Measurements from ENCODE around the gene NKIRAS1. TPM values are rescaled to one million over a fixed set of nuclear protein-coding genes. Genes with fewer than 3 reads are reported as not detected.
"Not testable (repeated sequence)": the region's sequence is repeated elsewhere in the genome, so short reads cannot be mapped to it uniquely, and the experiment has no call there.

The NKIRAS1 gene
- total RNA-seq, 4 donors from 2014 or later: 25.1 to 42.1 (median 34.7) TPM

- H3K4me1 ChIP-seq: peaks cover 27 to 32% of the 10 kb centered on the region in 2 donors
- DNase-seq (no peak), ATAC-seq (no peak)
- intact Hi-C loops (cut with DNase I; ENCODE audit: low total_unique reads) (loop anchor here (5.0 kb wide), 1 partner anchor 796 kb away; no protein-coding TSS in a partner anchor), in situ Hi-C loops (cut with MboI; ENCODE audit: low sequenced_read_pairs in 4 of 4) (loop anchor here in 2 of 4 donors (25.0 kb wide), 2 partner anchors 351 to 801 kb away; no protein-coding TSS in a partner anchor)
- TF ChIP-seq CTCF (IDR thresholded peaks at IDR 0.05 in 4 of 5, conservative IDR thresholded peaks at IDR 0.05 in 1 of 5) (no peak), POLR2A (IDR thresholded peaks at IDR 0.05) (no peak)
- H3K4me3 ChIP-seq: no peak overlapping the region
- H3K27ac ChIP-seq: peak overlapping the region in 3 of 4 donors; percentile 9 to 32 (median 15)
- no peaks in the 10 kb centered on the region for H3K36me3 ChIP-seq
- H3K9me3 ChIP-seq: no peaks in the 10 kb centered on the region
- H3K27me3 ChIP-seq: no peaks in the 10 kb centered on the region
Measured at GRCh38 chr3:23886311-23886710, 30.5 kb downstream of the NKIRAS1 start.

GRCh38 chr3:23885210-23885609, 31.6 kb downstream of the NKIRAS1 start:
- peaks cover 27 to 34% of the 10 kb centered on the region in 2 donors for H3K4me1 ChIP-seq
- H3K9me3 ChIP-seq: no peaks in the 10 kb centered on the region
- no peaks in the 10 kb centered on the region for H3K27me3 ChIP-seq
- TF ChIP-seq CTCF (IDR thresholded peaks at IDR 0.05 in 4 of 5, conservative IDR thresholded peaks at IDR 0.05 in 1 of 5) (no peak), POLR2A (IDR thresholded peaks at IDR 0.05) (no peak)
- no peak overlapping the region for H3K4me3 ChIP-seq
- ATAC-seq (no peak), DNase-seq (no peak)
- H3K36me3 ChIP-seq: no peaks in the 10 kb centered on the region
- in situ Hi-C loops (cut with MboI; ENCODE audit: low sequenced_read_pairs in 4 of 4): loop anchor here in 2 of 4 donors (25.0 kb wide), 2 partner anchors 352 to 802 kb away; no protein-coding TSS in a partner anchor
- no peak overlapping the region for H3K27ac ChIP-seq
- intact Hi-C loops (cut with DNase I; ENCODE audit: low total_unique reads): loop anchor here (5.0 kb wide), 1 partner anchor 797 kb away; no protein-coding TSS in a partner anchor

GRCh38 chr3:23884481-23884880, 32.3 kb downstream of the NKIRAS1 start:
- Histone ChIP-seq H3K27ac (no peak overlapping the region), H3K4me1 (peaks cover 24 to 27% of the 10 kb centered on the region in 2 donors), H3K4me3 (no peak overlapping the region), H3K36me3 (no peaks in the 10 kb centered on the region), H3K9me3 (no peaks in the 10 kb centered on the region), H3K27me3 (no peaks in the 10 kb centered on the region)
- in situ Hi-C loops (cut with MboI; ENCODE audit: low sequenced_read_pairs in 4 of 4): loop anchor here in 2 of 4 donors (25.0 kb wide), 2 partner anchors 353 to 803 kb away; no protein-coding TSS in a partner anchor
- no peak for DNase-seq
- peak in 1 of 5 experiments; percentile 8 for TF ChIP-seq CTCF (IDR thresholded peaks at IDR 0.05 in 4 of 5, conservative IDR thresholded peaks at IDR 0.05 in 1 of 5)
- no peak for TF ChIP-seq POLR2A (IDR thresholded peaks at IDR 0.05)
- intact Hi-C loops (cut with DNase I; ENCODE audit: low total_unique reads): no loop called here
- ATAC-seq: no peak

GRCh38 chr3:23882487-23882918, 34.3 kb downstream of the NKIRAS1 start:
- peaks cover 23 to 25% of the 10 kb centered on the region in 2 donors for H3K4me1 ChIP-seq
- intact Hi-C loops (cut with DNase I; ENCODE audit: low total_unique reads) (no loop called here), in situ Hi-C loops (cut with MboI; ENCODE audit: low sequenced_read_pairs in 4 of 4) (loop anchor here in 2 of 4 donors (25.0 kb wide), 2 partner anchors 355 to 805 kb away; no protein-coding TSS in a partner anchor)
- TF ChIP-seq POLR2A (IDR thresholded peaks at IDR 0.05) (no peak), CTCF (IDR thresholded peaks at IDR 0.05 in 4 of 5, conservative IDR thresholded peaks at IDR 0.05 in 1 of 5) (no peak)
- ATAC-seq: no peak
- H3K4me3 ChIP-seq: no peak overlapping the region
- H3K36me3 ChIP-seq: no peaks in the 10 kb centered on the region
- DNase-seq: no peak
- H3K27ac ChIP-seq: no peak overlapping the region
- H3K9me3 ChIP-seq: no peaks in the 10 kb centered on the region
- H3K27me3 ChIP-seq: no peaks in the 10 kb centered on the region

GRCh38 chr3:23881993-23882392, 34.8 kb downstream of the NKIRAS1 start:
- H3K27me3 ChIP-seq; ATAC-seq; intact Hi-C loops (cut with DNase I; ENCODE audit: low total_unique reads); H3K9me3 ChIP-seq; DNase-seq; H3K36me3 ChIP-seq; H3K27ac ChIP-seq; H3K4me3 ChIP-seq: not testable (repeated sequence)
- peaks cover 23 to 25% of the 10 kb centered on the region in 2 donors for H3K4me1 ChIP-seq
- in situ Hi-C loops (cut with MboI; ENCODE audit: low sequenced_read_pairs in 4 of 4): loop anchor here in 2 of 4 donors (25.0 kb wide), 2 partner anchors 355 to 805 kb away; no protein-coding TSS in a partner anchor
